ENCODE results near the gene DNAH17. TPM values are rescaled to one million over a fixed set of nuclear protein-coding genes. Genes with fewer than 3 reads are reported as not detected.

The DNAH17 gene
- total RNA-seq, 2 donors from 2014 or later = 0.13 to 0.64 TPM

- no peaks in the 10 kb centered on the region for H3K4me1 Mint-ChIP-seq
- Histone ChIP-seq H3K36me3 (ENCODE audit: control insufficient read depth, insufficient read depth, low read length) (no peaks in the 10 kb centered on the region), H3K9me3 (ENCODE audit: control insufficient read depth, low read length) (no peaks in the 10 kb centered on the region), H3K27me3 (ENCODE audit: control insufficient read depth, insufficient read depth, low read length, poor library complexity, severe bottlenecking) (no peaks in the 10 kb centered on the region), H3K4me3 (ENCODE audit: low read length) (no peak overlapping the region), H3K27ac (ENCODE audit: low read depth, low read length) (no peak overlapping the region), H3K9ac (ENCODE audit: extremely low read depth, low read length, poor library complexity, severe bottlenecking) (no peak overlapping the region), H3K4me1 (ENCODE audit: control insufficient read depth, insufficient read depth, low read length) (no peaks in the 10 kb centered on the region)
- H3K36me3 Mint-ChIP-seq (ENCODE audit: low read depth) = no peaks in the 10 kb centered on the region
- H3K9me3 Mint-ChIP-seq = no peaks in the 10 kb centered on the region
- TF ChIP-seq CTCF (conservative IDR thresholded peaks at IDR 0.05) = no peak
- H3K27ac Mint-ChIP-seq = no peak overlapping the region
- peaks cover 11% of the 10 kb centered on the region for H3K27me3 Mint-ChIP-seq (ENCODE audit: insufficient read depth)
- no peak overlapping the region for H3K4me3 Mint-ChIP-seq
- 93 to 94% methylated on average over 19 to 31 of the region's 31 CpGs for WGBS, 2 experiments (ENCODE audit: insufficient coverage in 1 of 2, insufficient read length in 1 of 2)
- no peak for DNase-seq
These were observed 85.7 kb downstream of the DNAH17 start for GRCh38 chr17:78491236-78492115.

- H3K4me1 ChIP-seq (ENCODE audit: control insufficient read depth, insufficient read depth, low read length) = no peaks in the 10 kb centered on the region
- H3K36me3 Mint-ChIP-seq (ENCODE audit: low read depth) = no peaks in the 10 kb centered on the region
- no peak overlapping the region for H3K4me3 Mint-ChIP-seq
- H3K27me3 ChIP-seq (ENCODE audit: control insufficient read depth, insufficient read depth, low read length, poor library complexity, severe bottlenecking) = no peaks in the 10 kb centered on the region
- H3K9me3 ChIP-seq (ENCODE audit: control insufficient read depth, low read length) = no peaks in the 10 kb centered on the region
- no peak overlapping the region for H3K4me3 ChIP-seq (ENCODE audit: low read length)
- H3K9me3 Mint-ChIP-seq = no peaks in the 10 kb centered on the region
- H3K4me1 Mint-ChIP-seq = no peaks in the 10 kb centered on the region
- H3K27ac ChIP-seq (ENCODE audit: low read depth, low read length) = no peak overlapping the region
- H3K36me3 ChIP-seq (ENCODE audit: control insufficient read depth, insufficient read depth, low read length) = no peaks in the 10 kb centered on the region
- H3K9ac ChIP-seq (ENCODE audit: extremely low read depth, low read length, poor library complexity, severe bottlenecking) = no peak overlapping the region
- DNase-seq = no peak
- H3K27ac Mint-ChIP-seq = no peak overlapping the region
- H3K27me3 Mint-ChIP-seq (ENCODE audit: insufficient read depth) = peaks cover 13% of the 10 kb centered on the region
- no peak for TF ChIP-seq CTCF (conservative IDR thresholded peaks at IDR 0.05)
- 91 to 95% methylated on average over 10 to 15 of the region's 15 CpGs for WGBS, 2 experiments (ENCODE audit: insufficient coverage in 1 of 2, insufficient read length in 1 of 2)
These were observed 86.5 kb downstream of the DNAH17 start for GRCh38 chr17:78490673-78491072.

GRCh38 chr17:78490156-78490555, 87.0 kb downstream of the DNAH17 start:
- H3K4me3 Mint-ChIP-seq = no peak overlapping the region
- no peak for TF ChIP-seq CTCF (conservative IDR thresholded peaks at IDR 0.05)
- no peaks in the 10 kb centered on the region for H3K27me3 ChIP-seq (ENCODE audit: control insufficient read depth, insufficient read depth, low read length, poor library complexity, severe bottlenecking)
- no peak overlapping the region for H3K27ac Mint-ChIP-seq
- no peak overlapping the region for H3K4me3 ChIP-seq (ENCODE audit: low read length)
- H3K27me3 Mint-ChIP-seq (ENCODE audit: insufficient read depth) = peaks cover 13% of the 10 kb centered on the region
- H3K36me3 Mint-ChIP-seq (ENCODE audit: low read depth) = no peaks in the 10 kb centered on the region
- no peak overlapping the region for H3K27ac ChIP-seq (ENCODE audit: low read depth, low read length)
- H3K9ac ChIP-seq (ENCODE audit: extremely low read depth, low read length, poor library complexity, severe bottlenecking) = no peak overlapping the region
- no peaks in the 10 kb centered on the region for H3K9me3 Mint-ChIP-seq
- 93 to 100% methylated on average over 6 to 10 of the region's 10 CpGs for WGBS, 2 experiments (ENCODE audit: insufficient coverage in 1 of 2, insufficient read length in 1 of 2)
- no peaks in the 10 kb centered on the region for H3K4me1 Mint-ChIP-seq
- H3K4me1 ChIP-seq (ENCODE audit: control insufficient read depth, insufficient read depth, low read length) = no peaks in the 10 kb centered on the region
- no peak for DNase-seq
- H3K9me3 ChIP-seq (ENCODE audit: control insufficient read depth, low read length) = no peaks in the 10 kb centered on the region
- H3K36me3 ChIP-seq (ENCODE audit: control insufficient read depth, insufficient read depth, low read length) = no peaks in the 10 kb centered on the region

Measured in endodermal cell (in vitro differentiated cells).